ENCODE measurements around the gene WWOX.

The WWOX gene

GRCh38 chr16:78180349-78180748 lies 80.9 kb downstream of the WWOX start:
- Histone ChIP-seq H3K27ac (no peak overlapping the region), H3K4me2 (no peak overlapping the region), H2AFZ (ENCODE audit: low read depth) (no peak overlapping the region), H4K20me1 (ENCODE audit: insufficient read depth) (no peaks in the 10 kb centered on the region), H3K36me3 (ENCODE audit: insufficient read depth) (no peaks in the 10 kb centered on the region), H3K9ac (no peak overlapping the region), H3K27me3 (ENCODE audit: insufficient read depth, low read depth) (no peaks in the 10 kb centered on the region), H3K4me1 (ENCODE audit: low read depth, poor library complexity, severe bottlenecking) (no peaks in the 10 kb centered on the region), H3K4me3 (IDR thresholded peaks at IDR 0.05; ENCODE audit: insufficient read depth, low read depth, low read length) (no peak overlapping the region), H3K79me2 (ENCODE audit: insufficient read depth, low read depth) (no peaks in the 10 kb centered on the region)
- no peak for TF ChIP-seq CTCF (conservative IDR thresholded peaks at IDR 0.05; ENCODE audit: low read depth, low read length)

- H3K4me1 ChIP-seq (ENCODE audit: low read depth, poor library complexity, severe bottlenecking) = no peaks in the 10 kb centered on the region
- no peak overlapping the region for H3K27ac ChIP-seq
- no peak overlapping the region for H3K9ac ChIP-seq
- H3K27me3 ChIP-seq (ENCODE audit: insufficient read depth, low read depth) = no peaks in the 10 kb centered on the region
- H3K4me3 ChIP-seq (IDR thresholded peaks at IDR 0.05; ENCODE audit: insufficient read depth, low read depth, low read length) = no peak overlapping the region
- H2AFZ ChIP-seq (ENCODE audit: low read depth) = no peak overlapping the region
- TF ChIP-seq CTCF (conservative IDR thresholded peaks at IDR 0.05; ENCODE audit: low read depth, low read length) = no peak
- H3K79me2 ChIP-seq (ENCODE audit: insufficient read depth, low read depth) = no peaks in the 10 kb centered on the region
- H3K36me3 ChIP-seq (ENCODE audit: insufficient read depth) = no peaks in the 10 kb centered on the region
- no peaks in the 10 kb centered on the region for H4K20me1 ChIP-seq (ENCODE audit: insufficient read depth)
- H3K4me2 ChIP-seq = no peak overlapping the region
Measured at GRCh38 chr16:78183437-78184237, 84.2 kb downstream of the WWOX start.

DNA sequence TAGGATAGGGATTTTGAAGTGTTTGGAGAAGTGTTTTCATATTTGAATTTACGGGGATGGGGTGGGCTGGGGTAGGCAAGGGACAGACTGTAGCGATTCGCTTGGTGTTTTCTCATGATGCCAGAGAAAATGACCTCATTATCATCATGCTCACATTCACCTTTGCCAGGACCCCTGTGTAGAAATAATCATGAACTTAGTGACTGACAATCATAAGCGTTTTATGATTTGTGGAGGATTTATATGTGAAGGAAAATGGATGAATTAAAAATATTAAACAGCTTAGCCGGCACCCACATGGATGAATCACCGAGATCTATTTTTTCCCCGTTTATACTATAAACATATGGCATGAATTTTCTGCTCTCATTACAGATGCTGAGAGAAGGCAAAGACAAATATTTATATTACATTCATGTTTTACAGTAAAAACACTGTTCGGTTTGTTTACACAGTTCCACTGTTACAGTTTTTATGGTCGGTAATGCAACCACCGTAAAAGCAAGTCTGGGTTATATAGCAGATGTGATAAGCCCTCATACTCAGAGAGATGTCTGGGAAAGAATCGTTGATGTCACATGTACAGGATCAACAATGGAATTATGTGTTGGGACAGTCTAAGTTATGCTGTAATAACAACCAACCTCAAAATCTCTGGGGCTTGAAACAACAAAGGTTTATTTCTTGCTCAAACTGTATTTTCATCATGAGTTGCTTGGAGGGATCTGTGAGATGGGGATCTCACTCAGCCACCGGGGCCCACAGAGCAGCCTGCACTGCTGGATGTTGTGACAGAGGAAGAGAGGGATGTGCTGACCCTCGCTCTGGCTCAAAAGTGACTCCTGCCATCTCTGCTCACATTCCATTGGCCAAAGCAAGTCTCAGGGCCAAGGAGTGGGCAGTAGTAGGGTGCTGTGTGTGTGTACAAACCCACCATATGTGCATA lies 85.1 kb downstream of the WWOX start:
- Histone ChIP-seq H3K27ac (no peak overlapping the region), H4K20me1 (ENCODE audit: insufficient read depth) (no peaks in the 10 kb centered on the region), H3K4me2 (no peak overlapping the region), H3K79me2 (ENCODE audit: insufficient read depth, low read depth) (no peaks in the 10 kb centered on the region), H3K27me3 (ENCODE audit: insufficient read depth, low read depth) (no peaks in the 10 kb centered on the region), H3K9ac (no peak overlapping the region), H3K4me3 (IDR thresholded peaks at IDR 0.05; ENCODE audit: insufficient read depth, low read depth, low read length) (no peak overlapping the region), H3K36me3 (ENCODE audit: insufficient read depth) (no peaks in the 10 kb centered on the region), H2AFZ (ENCODE audit: low read depth) (no peak overlapping the region), H3K4me1 (ENCODE audit: low read depth, poor library complexity, severe bottlenecking) (no peaks in the 10 kb centered on the region)
- TF ChIP-seq CTCF (conservative IDR thresholded peaks at IDR 0.05; ENCODE audit: low read depth, low read length) = no peak

DNA sequence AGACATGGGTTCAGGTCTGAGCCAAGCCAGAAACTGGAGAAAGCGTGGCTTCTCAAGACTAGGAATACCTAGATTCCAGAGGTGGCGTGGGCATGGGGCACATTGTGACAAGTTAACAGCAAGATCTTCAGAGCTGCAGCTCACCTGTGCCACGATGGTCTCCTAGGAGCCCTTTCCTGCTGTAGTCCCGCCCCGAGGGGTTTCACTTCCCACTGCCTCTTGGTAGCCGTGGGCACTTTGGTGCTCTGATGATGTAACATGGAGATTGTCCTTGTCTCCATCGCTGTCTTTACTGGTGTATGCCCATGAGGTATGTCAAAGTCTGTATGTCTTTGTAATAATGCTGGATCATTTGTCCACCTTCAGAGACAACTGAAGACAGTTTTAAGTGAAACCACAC lies 89.7 kb downstream of the WWOX start:
- no peaks in the 10 kb centered on the region for H3K36me3 ChIP-seq (ENCODE audit: insufficient read depth)
- no peak overlapping the region for H3K4me3 ChIP-seq (IDR thresholded peaks at IDR 0.05; ENCODE audit: insufficient read depth, low read depth, low read length)
- H3K27ac ChIP-seq = no peak overlapping the region
- no peaks in the 10 kb centered on the region for H4K20me1 ChIP-seq (ENCODE audit: insufficient read depth)
- no peaks in the 10 kb centered on the region for H3K79me2 ChIP-seq (ENCODE audit: insufficient read depth, low read depth)
- H3K27me3 ChIP-seq (ENCODE audit: insufficient read depth, low read depth) = no peaks in the 10 kb centered on the region
- no peak for TF ChIP-seq CTCF (conservative IDR thresholded peaks at IDR 0.05; ENCODE audit: low read depth, low read length)
- H3K9ac ChIP-seq = no peak overlapping the region
- no peaks in the 10 kb centered on the region for H3K4me1 ChIP-seq (ENCODE audit: low read depth, poor library complexity, severe bottlenecking)
- no peak overlapping the region for H2AFZ ChIP-seq (ENCODE audit: low read depth)
- no peak overlapping the region for H3K4me2 ChIP-seq

Data from KMS-11 (cell line).